ENCODE measurements around the gene KMT2C.
"Not testable (repeated sequence)": the region's sequence is repeated elsewhere in the genome, so short reads cannot be mapped to it uniquely, and the experiment has no call there.

GRCh38 chr7:152384235-152385200 is 51.3 kb downstream of the KMT2C start:
- not testable (repeated sequence) for TF ChIP-seq CTCF (IDR thresholded peaks at IDR 0.05; ENCODE audit: poor library complexity, severe bottlenecking); POLR2AphosphoS5 (IDR thresholded peaks at IDR 0.05); MXI1 (conservative IDR thresholded peaks at IDR 0.05; ENCODE audit: poor library complexity, severe bottlenecking); EP300 (conservative IDR thresholded peaks at IDR 0.05; ENCODE audit: poor library complexity, severe bottlenecking); SMC3 (conservative IDR thresholded peaks at IDR 0.05; ENCODE audit: poor library complexity)
